Right hindlimb (tissue), 1 donor: ENCODE results near the gene HPCAL1.
"Not testable (repeated sequence)": the region's sequence is repeated elsewhere in the genome, so short reads cannot be mapped to it uniquely, and the experiment has no call there.

Experiments
- DNase-seq: peaks from one replicate; pipeline ENCODE4 v3.0.0-alpha.2; 2018

Gene HPCAL1

DNA sequence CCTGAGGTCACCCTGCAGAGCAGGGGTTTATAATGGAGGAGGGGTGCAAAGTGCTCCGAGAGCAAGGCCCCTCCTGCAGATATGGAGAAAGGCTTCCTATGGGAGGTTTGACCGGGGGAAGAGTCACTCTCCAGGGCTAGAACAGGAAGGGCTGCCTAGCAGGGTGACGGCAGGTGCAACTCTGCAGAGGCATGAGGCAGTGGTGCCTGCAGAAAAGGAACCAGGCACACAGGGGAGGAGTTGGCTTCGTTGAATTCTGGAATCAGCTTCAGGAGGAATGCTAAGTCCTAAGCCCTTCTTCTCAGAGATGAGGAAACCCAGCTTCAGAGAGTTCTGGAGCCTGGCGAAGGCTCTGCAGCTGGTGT is 17.5 kb upstream of the HPCAL1 start:
- DNase-seq, result no peak

DNA sequence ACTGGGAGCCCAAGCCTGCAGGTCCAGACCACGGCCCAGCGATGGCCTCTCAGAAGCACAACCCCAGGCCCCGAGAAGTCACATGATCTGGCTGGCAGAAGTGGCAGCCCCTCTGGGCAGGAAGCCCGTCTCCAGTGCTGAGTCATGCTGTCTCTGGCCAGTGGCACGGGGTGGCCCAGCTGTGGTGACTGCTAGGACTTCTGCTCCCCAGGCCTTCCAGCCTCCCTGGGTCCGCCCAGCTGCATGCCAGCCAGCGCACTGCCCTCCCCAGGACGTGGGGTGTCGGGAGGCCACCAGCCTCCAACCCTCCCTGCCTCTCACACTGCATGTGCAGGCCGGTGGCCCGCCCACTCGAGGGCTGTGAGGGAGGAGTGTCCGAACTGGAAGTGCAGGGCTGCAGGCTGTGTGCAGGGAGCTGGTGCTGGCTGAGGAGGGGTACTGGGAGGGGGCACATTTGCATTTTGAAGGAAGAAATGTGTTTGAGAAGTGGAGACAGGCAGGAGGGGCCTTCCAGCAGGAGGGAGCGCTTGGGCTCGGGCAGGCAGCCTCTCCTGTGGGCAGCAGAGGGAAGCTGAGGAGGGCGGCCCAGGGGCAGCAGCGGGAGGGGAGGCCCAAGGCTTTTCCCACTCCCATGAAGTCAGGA is 17.0 kb upstream of the HPCAL1 start:
- DNase-seq, result peak; percentile 78

DNA sequence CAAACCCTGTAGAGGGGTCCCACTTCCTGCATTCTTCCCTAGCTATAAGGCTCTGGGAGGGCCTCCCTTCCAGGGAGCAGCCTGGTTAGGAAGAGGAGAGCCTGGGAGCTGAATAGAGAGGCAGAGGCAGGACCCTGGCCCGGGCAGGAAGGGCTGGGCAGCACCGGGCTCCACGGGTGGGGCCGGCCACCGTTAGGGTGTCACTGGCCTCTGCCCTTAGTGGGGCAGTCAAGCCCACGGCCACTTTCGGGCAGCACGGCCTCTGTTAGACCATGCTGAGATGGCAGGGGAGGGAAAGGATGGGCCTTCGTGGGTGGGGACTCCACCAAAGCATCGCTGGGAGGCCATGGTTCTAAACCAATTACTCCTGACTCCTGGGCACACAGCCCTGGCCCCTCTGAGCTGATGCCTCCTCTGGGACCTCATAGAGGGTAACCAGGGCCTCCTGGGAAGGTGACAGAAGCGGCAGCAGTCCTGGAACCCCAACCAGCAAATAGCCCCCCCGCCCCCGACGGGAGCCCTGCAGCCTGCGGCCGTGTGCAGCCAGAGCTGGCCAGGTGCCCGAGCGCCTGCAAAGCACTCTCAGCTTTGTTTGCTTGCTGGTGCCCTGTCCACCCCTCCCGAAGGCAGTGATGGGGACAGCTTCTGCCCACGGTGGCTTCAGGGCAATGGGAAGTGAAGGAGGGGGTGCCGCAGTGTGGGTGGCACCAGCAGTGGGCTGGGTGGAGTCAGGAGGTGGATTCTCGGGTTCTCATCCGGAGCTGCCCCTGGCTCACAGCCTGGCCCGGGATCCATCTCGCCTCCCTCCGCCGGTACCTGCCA is 16.3 kb upstream of the HPCAL1 start:
- DNase-seq, result no peak

DNA sequence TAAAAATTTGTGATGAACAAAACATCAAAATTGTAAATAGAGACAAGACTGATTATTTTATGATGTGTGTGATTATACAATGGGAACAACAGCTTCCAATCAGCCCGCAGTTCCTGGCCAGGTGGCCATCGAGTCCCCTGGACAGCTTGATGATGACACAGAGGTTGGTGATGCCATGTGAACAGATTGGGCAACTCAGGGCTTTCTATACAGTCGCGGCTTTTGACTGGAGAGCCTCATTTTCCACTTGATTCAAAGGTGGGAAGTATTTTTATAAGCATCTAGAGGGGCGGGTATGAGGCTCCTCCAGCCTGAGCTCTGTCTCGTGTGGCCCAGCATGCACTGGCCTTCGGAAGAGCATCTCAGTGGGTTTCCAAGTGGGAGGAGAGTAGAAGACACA is 14.9 kb upstream of the HPCAL1 start:
- no peak for DNase-seq

DNA sequence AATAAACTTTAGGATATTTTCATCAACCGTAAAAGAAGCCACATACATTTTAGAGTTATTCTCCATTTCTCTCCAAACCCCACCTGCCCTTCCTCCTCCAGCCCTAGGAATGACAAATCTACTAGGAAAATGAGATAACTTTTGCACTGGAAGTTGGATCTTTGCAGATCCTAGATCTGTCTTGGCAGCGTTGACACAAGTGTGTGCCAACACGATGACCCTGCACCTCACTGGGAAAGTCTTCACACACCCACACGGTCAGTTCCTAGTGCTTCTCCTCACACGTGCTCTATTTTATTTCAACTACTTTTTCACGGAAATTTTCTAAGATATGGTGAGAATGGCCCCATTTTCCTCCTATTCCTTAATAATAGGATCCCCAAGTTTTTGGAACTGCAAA is 14.1 kb upstream of the HPCAL1 start:
- DNase-seq, result no peak

DNA sequence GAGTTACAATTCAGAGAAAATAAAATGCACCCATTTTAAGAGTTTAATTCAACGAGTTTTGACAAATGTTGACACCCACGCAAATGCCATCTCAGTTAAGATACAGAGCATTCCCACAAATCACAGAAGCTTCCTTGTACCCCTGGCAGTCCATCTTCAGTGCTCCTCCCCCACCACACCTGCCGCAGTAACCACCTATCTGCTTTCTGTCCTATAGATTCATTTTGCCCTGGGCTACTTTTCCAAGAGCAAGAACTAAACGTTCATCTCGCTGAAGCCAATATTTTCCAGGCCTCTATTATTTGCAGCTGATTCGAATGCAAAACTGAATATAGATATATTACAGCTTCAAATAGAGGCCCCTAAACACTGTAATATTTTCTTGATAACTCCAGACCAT is 13.4 kb upstream of the HPCAL1 start:
- DNase-seq, result no peak

DNA sequence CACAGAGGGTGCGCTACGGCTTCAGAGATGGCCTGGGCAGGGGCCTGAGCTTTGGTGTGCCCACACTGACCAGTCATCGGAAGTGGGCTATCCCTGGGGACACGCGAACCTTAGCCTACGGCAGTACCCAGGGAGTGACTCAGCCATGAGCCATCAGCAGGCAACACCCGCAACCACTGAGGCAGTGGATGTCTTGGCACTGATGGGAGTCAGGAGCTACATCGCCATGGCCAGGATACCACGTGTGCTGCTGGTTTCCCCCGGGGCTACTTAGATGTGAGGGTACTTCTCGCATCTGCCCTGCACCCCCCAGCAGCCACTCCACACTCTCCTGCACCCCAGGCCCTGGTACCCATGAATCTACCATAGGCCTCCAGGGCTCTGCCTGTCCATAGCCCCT is 12.8 kb upstream of the HPCAL1 start:
- no peak for DNase-seq

DNA sequence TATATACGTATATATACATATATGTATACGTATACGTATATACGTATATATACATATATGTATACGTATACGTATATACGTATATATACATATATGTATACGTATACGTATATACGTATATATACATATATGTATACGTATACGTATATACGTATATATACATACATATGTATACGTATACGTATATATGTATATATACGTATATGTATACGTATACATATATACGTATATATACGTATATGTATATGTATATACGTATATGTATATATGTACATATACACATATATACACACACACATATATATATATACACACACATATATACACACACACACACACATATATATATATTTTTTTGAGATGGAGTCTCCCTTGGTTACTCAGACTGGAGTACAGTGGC is 11.3 kb upstream of the HPCAL1 start:
- DNase-seq, result not testable (repeated sequence)

DNA sequence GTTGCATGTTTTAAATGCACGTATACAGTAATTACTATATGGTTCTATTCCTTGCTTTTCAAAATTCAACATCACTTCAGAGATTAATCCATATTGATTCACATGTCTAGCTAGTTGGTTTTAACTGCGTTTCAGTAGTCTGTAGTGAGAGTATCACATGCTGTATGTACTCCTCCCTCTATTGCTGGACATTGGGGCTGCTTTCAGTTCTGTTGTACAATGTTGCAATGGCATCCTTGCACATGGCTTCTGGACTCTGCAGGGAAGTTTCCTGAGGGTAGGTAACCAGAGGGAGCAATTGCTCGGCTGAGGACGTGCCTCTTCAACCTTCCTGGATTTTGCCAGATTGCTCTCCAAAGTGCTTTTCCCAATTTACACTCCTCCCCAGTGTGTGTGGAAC is 10.7 kb upstream of the HPCAL1 start:
- DNase-seq, result no peak

DNA sequence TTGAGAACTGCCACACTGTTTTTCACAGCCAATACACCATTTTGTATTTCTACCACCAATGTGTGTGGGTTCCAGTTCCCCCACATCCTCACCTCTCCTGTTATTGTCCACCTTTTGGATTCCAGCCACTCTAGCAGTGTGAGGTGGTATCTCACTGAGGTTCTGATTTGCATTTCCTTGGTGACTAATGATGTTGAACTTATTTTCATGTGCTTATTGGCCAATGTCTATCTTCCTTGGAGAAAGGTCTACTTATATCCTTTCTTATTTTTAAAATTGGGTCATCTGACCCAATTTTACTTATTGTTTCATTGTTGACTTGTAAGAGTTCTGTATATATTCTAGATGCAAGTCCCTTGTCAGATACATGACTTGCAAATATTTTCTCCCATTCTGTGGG is 9.1 kb upstream of the HPCAL1 start:
- DNase-seq, result no peak

DNA sequence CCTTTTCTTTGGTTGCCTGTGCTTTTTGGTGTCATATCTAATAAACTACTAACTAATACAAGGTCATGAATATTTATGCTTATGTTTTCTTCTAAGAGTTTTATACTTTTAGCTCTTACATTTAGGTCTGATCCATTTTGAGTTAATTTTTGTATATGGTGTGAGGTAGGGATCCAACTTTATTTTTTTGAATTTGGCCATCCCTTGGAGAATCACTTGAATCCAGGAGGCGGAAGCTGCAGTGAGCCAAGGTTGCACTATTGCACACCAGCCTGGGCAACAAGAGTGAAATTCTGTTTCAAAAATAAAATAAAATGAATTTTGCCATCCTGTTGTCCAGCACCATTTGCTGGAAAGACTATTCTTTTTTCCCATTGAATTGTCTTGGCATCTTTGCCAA is 8.6 kb upstream of the HPCAL1 start:
- DNase-seq, result no peak

DNA sequence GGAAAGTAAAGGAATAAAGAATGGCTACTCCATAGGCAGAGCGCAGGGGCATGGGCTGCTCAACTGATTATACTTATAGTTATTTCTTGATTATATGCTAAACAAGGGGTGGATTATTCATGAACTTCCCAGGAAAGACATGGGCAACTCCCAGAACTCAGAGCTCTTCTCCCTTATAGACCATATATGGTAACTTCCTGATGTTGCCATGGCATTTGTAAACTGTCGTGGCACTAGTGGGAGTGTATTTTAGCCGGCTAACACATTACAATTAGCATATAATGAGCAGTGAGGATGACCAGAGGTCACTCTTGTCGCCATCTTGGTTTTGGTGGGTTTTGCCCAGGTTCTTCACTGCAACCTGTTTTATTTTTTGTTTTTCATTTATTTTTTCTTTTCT is 7.1 kb upstream of the HPCAL1 start:
- not testable (repeated sequence) for DNase-seq

DNA sequence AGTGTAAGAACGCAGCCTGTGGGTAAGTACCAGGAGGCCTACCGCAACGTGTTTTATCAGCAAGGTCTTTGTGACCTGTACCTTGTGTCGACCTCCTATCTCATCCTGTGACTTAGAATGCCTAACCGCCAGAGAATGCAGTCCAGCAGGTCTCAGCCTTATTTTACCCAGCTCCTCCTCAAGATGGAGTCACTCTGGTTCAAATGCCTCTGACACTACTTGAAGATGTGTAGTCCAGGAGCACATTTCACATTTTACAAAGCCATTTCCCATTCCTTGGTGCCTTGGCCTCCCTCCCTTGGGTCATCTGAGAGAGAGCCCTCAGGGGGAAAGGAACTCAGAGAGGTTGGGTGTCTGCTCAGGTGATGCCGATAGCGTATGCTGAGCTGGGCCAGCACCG is 6.6 kb upstream of the HPCAL1 start:
- no peak for DNase-seq

DNA sequence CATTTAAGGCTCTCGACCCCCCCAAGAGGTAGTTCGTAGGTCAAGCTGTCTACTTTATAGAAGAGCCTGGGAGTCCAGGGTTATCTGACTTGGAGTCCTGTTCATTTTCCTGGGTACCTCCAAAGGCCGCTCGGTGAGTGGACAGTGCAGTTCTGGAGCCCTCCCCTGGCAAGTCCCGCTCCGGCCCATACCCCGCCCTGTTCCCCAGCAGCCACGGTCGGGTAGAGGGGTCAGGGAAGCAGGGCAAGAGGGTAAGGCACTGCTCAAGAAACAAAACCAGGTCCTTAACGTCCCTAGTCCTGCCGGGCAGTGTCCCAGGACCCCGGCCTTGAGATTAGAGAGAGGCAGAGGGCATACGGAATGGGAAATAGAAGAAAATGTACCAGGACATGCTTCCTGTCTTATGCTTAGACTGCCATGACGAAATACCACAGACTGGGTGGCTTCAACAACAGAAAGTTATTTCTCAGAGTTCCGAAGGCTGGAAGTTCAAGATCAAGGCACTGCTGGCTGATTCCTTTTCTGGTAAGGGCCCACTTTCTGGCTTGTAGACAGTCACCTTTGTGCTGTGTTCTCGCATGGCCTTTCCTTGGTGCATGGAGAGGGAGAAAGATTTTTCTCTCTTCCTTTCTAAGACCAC is 5.4 kb upstream of the HPCAL1 start:
- no peak for DNase-seq

DNA sequence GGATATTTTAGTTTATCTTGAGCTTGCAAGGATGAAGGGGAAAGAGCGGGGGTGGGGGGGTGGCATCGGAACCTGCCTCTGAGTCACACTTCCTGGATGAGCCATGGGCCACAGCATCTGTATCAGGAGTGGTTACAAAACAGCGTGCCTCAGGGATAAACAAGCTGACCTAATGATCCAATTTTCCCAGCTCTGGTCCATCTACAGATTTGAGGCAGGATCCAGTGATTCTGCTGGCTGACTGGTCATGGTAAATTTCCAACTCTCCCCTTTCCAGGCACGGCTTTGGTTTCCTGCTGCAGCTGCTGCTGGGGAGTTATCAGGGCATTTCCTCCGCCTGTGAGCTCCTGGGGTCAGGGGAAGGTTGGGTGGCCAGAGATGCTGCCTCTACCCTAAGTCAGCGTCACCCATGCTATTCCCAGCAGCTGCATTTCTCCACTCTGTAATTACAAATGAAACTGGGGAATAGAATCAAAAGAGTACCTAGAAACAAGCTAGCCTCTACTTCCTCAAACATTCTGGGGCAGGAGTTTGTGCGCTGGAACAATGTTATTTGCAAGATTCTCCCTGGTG is 4.7 kb upstream of the HPCAL1 start:
- peak; percentile 37 for DNase-seq

DNA sequence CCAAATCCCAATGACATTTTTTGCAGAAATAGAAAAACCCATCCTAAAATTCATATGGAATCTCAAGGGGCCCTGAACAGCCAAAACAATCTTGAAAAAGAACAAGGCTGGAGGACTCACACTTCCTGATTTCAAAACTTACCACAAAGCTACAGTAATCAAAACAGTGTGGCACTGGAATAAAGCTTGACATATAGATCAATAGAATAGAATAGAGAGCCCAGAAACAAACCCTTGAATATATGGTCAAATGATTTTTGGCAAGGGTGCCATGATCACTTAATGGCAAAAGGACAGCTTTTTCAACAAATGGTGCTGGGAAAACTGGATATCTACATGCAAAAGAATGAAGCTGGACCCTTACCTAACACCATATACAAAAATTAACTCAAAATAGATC is 3.9 kb upstream of the HPCAL1 start:
- not testable (repeated sequence) for DNase-seq

DNA sequence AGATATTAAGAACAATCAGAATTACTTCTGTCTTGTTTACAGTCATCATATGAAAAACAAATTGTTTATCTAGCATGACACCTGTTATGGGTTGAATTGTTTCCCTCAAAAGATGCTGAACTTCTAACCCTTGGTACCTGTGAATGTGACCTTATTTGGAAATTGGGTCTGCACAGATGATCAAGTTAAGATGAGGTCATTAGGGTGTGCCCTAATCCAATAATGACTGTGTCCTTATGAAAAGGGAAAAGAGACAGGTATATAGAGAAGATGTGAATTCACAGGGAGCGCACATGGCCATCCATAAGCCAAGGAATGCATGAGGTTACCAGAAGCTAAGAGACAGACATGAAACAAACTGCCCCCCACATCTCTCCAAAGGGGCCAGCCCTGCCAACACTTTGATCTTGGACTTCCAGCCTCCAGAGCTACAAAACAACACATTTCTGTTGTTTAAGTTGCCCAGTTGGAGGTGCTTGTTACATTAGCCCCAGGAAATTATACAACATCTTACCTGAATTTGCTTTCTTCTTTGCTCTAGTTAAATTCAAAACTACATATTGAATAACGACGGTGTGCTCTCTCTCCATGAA is 2.3 kb upstream of the HPCAL1 start:
- DNase-seq, result no peak

DNA sequence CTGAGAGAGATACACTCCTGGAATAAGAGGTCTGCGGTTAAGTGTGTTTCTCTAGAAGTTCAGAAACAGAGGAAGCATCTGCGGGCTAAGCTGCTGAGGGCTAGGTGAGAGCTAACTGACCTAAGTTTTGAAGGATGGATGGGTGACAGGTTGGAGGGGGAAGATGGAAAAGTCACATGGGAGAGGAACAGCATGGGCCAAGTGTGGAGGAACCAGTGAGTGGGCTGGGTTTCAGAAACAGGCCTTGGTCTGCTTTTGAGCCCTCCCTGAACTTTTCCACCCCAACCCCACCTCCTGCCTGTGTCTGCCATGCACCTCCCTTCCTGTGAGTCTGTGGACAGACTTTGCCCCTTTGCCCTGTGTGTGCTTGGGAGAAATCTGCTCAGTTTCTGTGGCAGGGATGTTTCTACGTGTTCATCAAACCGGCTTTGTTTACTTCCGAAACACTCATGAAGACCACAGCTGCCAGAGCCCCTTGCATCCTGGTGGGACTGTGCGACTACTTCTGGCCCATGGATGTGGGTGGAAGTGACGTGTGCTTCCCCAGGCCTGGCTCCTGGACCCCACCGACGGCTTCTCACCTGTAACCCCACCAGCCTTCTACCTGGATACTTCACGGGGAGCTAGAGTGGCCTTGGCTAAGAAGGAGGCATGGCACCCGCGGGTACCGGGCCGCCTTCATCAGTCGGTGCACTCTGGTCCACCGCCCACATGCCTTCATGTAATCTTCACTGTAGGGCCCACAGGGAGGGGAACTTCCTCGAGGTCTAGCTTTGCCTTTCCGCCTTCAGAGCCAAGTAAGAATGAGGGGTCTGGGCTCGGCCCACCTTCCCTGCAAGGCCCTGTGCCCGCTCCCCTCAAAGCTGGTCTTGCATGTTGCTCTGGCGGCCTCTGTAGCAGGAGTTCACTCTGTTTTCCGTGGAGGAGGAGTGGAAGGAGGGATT is 1.4 kb upstream of the HPCAL1 start:
- no peak for DNase-seq

DNA sequence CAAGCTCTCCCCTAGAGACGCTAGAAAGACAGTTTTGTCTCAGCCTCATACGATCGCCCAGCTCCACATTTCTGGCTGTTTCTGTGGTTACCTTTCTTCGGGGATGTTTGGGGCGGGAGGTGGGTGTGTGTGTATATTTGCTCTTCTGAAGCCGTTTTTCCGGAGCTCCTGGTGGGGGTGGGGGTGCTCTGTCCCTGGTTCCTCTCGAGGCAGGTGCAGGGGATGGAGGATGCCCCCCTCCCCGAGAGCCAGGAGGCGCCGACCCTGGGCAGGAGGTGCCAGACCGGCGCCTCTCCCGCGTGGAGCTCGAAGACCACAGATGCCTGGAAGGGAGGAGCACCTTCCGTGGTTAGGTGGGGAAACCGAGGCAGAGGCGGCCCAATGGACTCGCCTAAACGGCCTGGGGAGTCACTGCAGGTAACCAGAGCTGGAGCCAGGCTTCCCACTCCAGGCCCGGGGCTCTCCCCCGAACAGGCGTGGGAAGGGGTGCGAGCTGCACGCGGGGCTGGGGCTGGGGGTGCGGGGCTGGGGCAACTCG is 694 bp upstream of the HPCAL1 start:
- DNase-seq, result no peak

DNA sequence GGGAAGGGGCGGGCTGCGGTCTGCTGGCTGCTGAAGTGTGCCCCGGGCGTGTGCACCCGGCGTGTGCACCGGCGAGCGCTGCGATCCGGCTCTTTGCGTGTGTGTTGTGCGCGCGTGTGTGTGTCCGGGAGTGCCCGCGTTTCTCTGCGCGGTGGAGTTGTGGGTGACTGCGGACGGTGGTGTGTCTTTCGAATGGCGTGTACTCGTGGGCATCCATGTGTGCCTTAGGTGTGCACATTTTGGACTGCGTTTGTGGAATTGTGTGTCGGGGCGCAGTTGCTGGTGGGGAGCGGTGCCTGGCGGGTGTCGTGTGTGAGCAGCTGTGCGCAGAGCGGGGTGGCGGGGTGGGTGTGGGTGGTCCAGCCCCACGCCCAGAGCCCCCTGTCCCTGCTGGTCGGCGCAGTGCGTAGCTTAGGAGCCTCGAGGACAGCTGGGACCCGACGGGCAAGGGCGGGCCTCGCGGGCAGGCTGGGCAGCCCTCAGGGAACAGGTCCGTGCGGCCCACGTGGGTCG is 533 bp downstream of the HPCAL1 start:
- DNase-seq, result peak; percentile 40

DNA sequence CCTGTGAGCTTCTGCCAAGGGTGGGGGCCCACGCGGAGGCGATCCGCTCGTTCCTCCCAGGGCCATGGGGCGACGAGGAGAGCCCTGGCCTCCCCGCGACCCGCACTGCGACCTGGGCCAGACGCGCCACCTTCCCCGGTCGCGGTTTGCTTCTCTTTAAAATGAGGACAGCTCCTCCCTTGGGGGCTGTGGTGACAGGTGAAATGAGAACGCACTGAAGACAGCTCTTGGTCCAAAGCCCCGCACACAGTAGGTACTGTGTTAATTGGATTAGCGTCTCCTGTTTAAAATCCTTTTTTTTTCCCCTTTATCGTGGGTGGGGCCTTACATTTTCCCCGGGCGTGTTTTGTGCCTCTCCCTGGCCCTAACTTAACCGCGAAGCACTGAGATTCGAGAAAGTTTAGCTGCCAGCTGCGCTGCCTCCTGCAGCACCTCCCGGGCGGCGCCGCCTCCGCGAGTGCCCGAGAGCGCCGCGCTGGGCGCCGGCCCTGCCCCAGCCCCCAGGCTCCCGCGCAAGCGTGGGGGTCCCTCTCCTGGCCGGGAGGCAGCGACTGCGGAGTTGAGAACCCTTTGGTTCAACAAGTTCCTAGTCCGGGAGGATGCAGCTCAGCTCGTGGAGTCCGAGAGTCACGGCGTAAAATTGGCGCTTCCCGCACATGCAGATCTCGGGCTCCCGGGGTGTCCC is 1.1 kb downstream of the HPCAL1 start:
- peak; percentile 69 for DNase-seq
